Gastrocnemius medialis (tissue), 4 donors: ENCODE results near the gene CACNA1C. TPM values are rescaled to one million over a fixed set of nuclear protein-coding genes. Genes with fewer than 3 reads are reported as not detected.

ENCODE experiments used
- ATAC-seq, 2 donors: fragments of 150-250 bp; one replicate each; pipeline ENCODE4 v1.9.1; 2016
- DNase-seq, 2 donors: peaks; one replicate each; pipeline ENCODE4 v3.0.0-alpha.2; 2019
- H3K27ac ChIP-seq, 4 donors: fragments of 200-600 bp; sonication (generic); 1 replicate in 1 of 4; 2 replicates in 3 of 4; pipeline ENCODE4 v1.5.1; 2016 to 2018; ENCODE audit warnings: mild to moderate bottlenecking in 2 of 4, moderate library complexity in 1 of 4
- H3K27me3 ChIP-seq, 3 donors: fragments of 200-600 bp; sonication (generic) in 2 of 3; 1 replicate in 1 of 3; 2 replicates in 2 of 3; pipeline versions ENCODE4 v1.5.1 to v1.6.0; 2016 to 2019; ENCODE audit warnings: mild to moderate bottlenecking in 1 of 3, moderate library complexity in 1 of 3
- H3K36me3 ChIP-seq, 2 donors: fragments of 200-600 bp; sonication (generic) in 1 of 2; one replicate each; pipeline ENCODE4 v1.5.1; 2017 to 2018
- H3K4me1 ChIP-seq, 2 donors: fragments of 200-600 bp; sonication (generic) in 1 of 2; one replicate each; pipeline ENCODE4 v1.5.1; 2016 to 2017; ENCODE audit warnings: mild to moderate bottlenecking in 2 of 2
- H3K4me3 ChIP-seq, 4 donors: fragments of 200-600 bp; sonication (generic) in 3 of 4; 1 replicate in 1 of 4; 2 replicates in 3 of 4; pipeline ENCODE4 v1.5.1; 2016 to 2019; ENCODE audit warnings: mild to moderate bottlenecking in 2 of 4
- H3K9me3 ChIP-seq, 3 donors: fragments of 200-600 bp; sonication (generic) in 2 of 3; 1 replicate in 1 of 3; 2 replicates in 2 of 3; pipeline ENCODE4 v1.5.1; 2016 to 2019
- CTCF ChIP-seq, 5 experiments: fragments of 450-650 bp in 3 of 5; fragments of 200-600 bp in 2 of 5; sonication (generic) in 2 of 5; IDR thresholded peaks in 4 of 5; conservative IDR thresholded peaks in 1 of 5; 1 replicate in 4 of 5; 2 replicates in 1 of 5; pipeline ENCODE4 v1.5.1; 2016 to 2019; ENCODE audit warnings: antibody characterized with exemption in 5 of 5, mild to moderate bottlenecking in 3 of 5, moderate library complexity in 3 of 5
- POLR2A ChIP-seq, 2 donors: fragments of 450-650 bp; IDR thresholded peaks; one replicate each; pipeline ENCODE4 v1.6.1; 2017; ENCODE audit warnings: antibody characterized with exemption in 2 of 2, mild to moderate bottlenecking in 2 of 2, moderate library complexity in 2 of 2
- in situ Hi-C, 4 donors: fragments of 200-750 bp; cut with MboI; loops; one replicate each; pipeline versions ENCODE4 v1.15.0 to v1.8.0; 2017; ENCODE audit warnings: low sequenced_read_pairs in 4 of 4
- intact Hi-C: fragments of 100-400 bp; cut with DNase I; formaldehyde crosslinking; loops from one replicate; pipeline ENCODE4 v1.15.1; 2023; ENCODE audit warnings: low total_unique reads
- total RNA-seq, 4 donors: library from RNA; depleted of rRNA; stranded (reverse); fragments of >200 nt; gene quantifications; one replicate each; pipeline versions ENCODE4 v1.1.0 to v1.2.3, GENCODE V29; 2016

CACNA1C gene
- total RNA-seq, 4 donors from 2014 or later: 0.80 to 1.8 (median 0.91) TPM

GRCh38 chr12:2355198-2355597, 302.4 kb downstream of the CACNA1C start:
- intact Hi-C loops: no loop called here
- no peaks in the 10 kb centered on the region for H3K9me3 ChIP-seq
- H3K27me3 ChIP-seq: no peaks in the 10 kb centered on the region
- TF ChIP-seq CTCF (IDR thresholded peaks at IDR 0.05 in 4 of 5, conservative IDR thresholded peaks at IDR 0.05 in 1 of 5): no peak
- H3K27ac ChIP-seq: no peak overlapping the region
- no peak overlapping the region for H3K4me3 ChIP-seq
- DNase-seq (no peak), ATAC-seq (no peak)
- H3K36me3 ChIP-seq: no peaks in the 10 kb centered on the region
- in situ Hi-C loops: no loop called here
- peaks cover 21 to 24% of the 10 kb centered on the region in 2 donors for H3K4me1 ChIP-seq

- peaks cover 21 to 24% of the 10 kb centered on the region in 2 donors for H3K4me1 ChIP-seq
- ATAC-seq: no peak
- H3K9me3 ChIP-seq: no peaks in the 10 kb centered on the region
- DNase-seq: no peak
- H3K27me3 ChIP-seq: no peaks in the 10 kb centered on the region
- H3K36me3 ChIP-seq: no peaks in the 10 kb centered on the region
- in situ Hi-C loops (no loop called here), intact Hi-C loops (no loop called here)
- no peak overlapping the region for H3K4me3 ChIP-seq
- TF ChIP-seq CTCF (IDR thresholded peaks at IDR 0.05 in 4 of 5, conservative IDR thresholded peaks at IDR 0.05 in 1 of 5) (no peak), POLR2A (IDR thresholded peaks at IDR 0.05) (no peak)
- no peak overlapping the region for H3K27ac ChIP-seq
These were observed 302.8 kb downstream of the CACNA1C start for GRCh38 chr12:2355604-2356003.

GRCh38 chr12:2356601-2357125, 303.9 kb downstream of the CACNA1C start:
- H3K4me1 ChIP-seq: peaks cover 21 to 24% of the 10 kb centered on the region in 2 donors
- TF ChIP-seq POLR2A (IDR thresholded peaks at IDR 0.05) (no peak), CTCF (IDR thresholded peaks at IDR 0.05 in 4 of 5, conservative IDR thresholded peaks at IDR 0.05 in 1 of 5) (no peak)
- no peak for DNase-seq
- H3K36me3 ChIP-seq: no peaks in the 10 kb centered on the region
- no peaks in the 10 kb centered on the region for H3K9me3 ChIP-seq
- no peak overlapping the region for H3K27ac ChIP-seq
- intact Hi-C loops (no loop called here), in situ Hi-C loops (no loop called here)
- H3K4me3 ChIP-seq: no peak overlapping the region
- H3K27me3 ChIP-seq: no peaks in the 10 kb centered on the region
- ATAC-seq: no peak

- in situ Hi-C loops: no loop called here
- no peak for DNase-seq
- no peak for ATAC-seq
- no peaks in the 10 kb centered on the region for H3K36me3 ChIP-seq
- no peaks in the 10 kb centered on the region for H3K9me3 ChIP-seq
- peaks cover 13 to 14% of the 10 kb centered on the region in 2 donors for H3K4me1 ChIP-seq
- no peak overlapping the region for H3K27ac ChIP-seq
- intact Hi-C loops: no loop called here
- H3K4me3 ChIP-seq: no peak overlapping the region
- no peaks in the 10 kb centered on the region for H3K27me3 ChIP-seq
- TF ChIP-seq POLR2A (IDR thresholded peaks at IDR 0.05): no peak
- no peak for TF ChIP-seq CTCF (IDR thresholded peaks at IDR 0.05 in 4 of 5, conservative IDR thresholded peaks at IDR 0.05 in 1 of 5)
These were observed 306.3 kb downstream of the CACNA1C start for GRCh38 chr12:2358986-2359658.
